ENCODE measurements around the gene CD3E. TPM values are rescaled to one million over a fixed set of nuclear protein-coding genes. Genes with fewer than 3 reads are reported as not detected.

The CD3E gene
- total RNA-seq, 1 donor from 2014 or later: not detected

- no peaks in the 10 kb centered on the region for H3K9me3 ChIP-seq (ENCODE audit: low read depth)
- H3K4me3 Mint-ChIP-seq: no peak overlapping the region
- H3K36me3 ChIP-seq: no peaks in the 10 kb centered on the region
- H3K27ac Mint-ChIP-seq: no peak overlapping the region
- no peak overlapping the region for H3K4me3 ChIP-seq
- no peaks in the 10 kb centered on the region for H3F3A ChIP-seq (ENCODE audit: low read depth)
- H3K4me1 ChIP-seq: no peaks in the 10 kb centered on the region
- H3K27ac ChIP-seq: no peak overlapping the region
- H3K79me2 ChIP-seq (ENCODE audit: low read depth): no peaks in the 10 kb centered on the region
- TF ChIP-seq EZH2 (IDR thresholded peaks at IDR 0.05): no peak
- TF ChIP-seq EZH2phosphoT487 (IDR thresholded peaks at IDR 0.05): no peak
- TF ChIP-seq CTCF (IDR thresholded peaks at IDR 0.05): no peak
- H3K9me3 Mint-ChIP-seq: no peaks in the 10 kb centered on the region
- no peak overlapping the region for H2AFZ ChIP-seq (replicated peaks)
- no peaks in the 10 kb centered on the region for H3K36me3 Mint-ChIP-seq
- H3K4me2 ChIP-seq: no peak overlapping the region
- no peaks in the 10 kb centered on the region for H3K27me3 Mint-ChIP-seq (ENCODE audit: insufficient read depth, low read depth)
- no peaks in the 10 kb centered on the region for H3K4me1 Mint-ChIP-seq
- no peak for DNase-seq (ENCODE audit: low spot score)
- no peak overlapping the region for H3K9ac ChIP-seq
- peaks cover 12% of the 10 kb centered on the region for H3K27me3 ChIP-seq
- H4K20me1 ChIP-seq (ENCODE audit: low read depth): no peaks in the 10 kb centered on the region
Measured at GRCh38 chr11:118282606-118283005, 21.9 kb upstream of the CD3E start.

DNA sequence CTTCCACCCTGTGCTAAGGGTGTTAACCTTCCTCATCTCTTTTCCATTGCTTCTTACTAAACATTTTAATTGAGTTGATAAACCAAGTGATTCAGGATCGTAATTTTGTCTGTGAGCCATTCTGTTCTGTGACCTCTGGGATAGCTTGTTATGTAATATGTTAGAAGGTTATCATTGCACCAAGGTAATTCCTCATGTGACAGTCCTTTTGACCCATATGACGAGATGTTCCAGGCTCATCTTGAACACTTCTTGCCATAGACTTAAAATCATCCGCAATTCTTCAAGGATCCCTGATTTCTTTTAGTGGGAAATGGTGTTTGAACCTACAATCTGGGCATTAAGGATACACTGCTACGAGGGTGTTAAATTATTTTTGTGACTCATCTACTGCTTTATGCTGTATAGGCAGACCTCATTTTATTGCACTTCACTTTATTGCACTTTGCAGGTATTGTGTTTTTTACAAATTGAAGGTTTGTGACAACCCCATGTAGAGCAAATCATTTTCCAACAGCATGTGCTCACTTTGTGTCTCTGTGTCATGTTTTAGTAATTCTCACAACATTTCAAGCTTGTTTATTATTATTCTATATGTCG is 21.4 kb upstream of the CD3E start:
- Mint-ChIP-seq H3K4me3 (no peak overlapping the region), H3K36me3 (no peaks in the 10 kb centered on the region), H3K4me1 (no peaks in the 10 kb centered on the region), H3K9me3 (no peaks in the 10 kb centered on the region), H3K27me3 (ENCODE audit: insufficient read depth, low read depth) (no peaks in the 10 kb centered on the region), H3K27ac (no peak overlapping the region)
- Histone ChIP-seq H3K79me2 (ENCODE audit: low read depth) (no peaks in the 10 kb centered on the region), H3K9me3 (ENCODE audit: low read depth) (no peaks in the 10 kb centered on the region), H3K27ac (no peak overlapping the region), H3F3A (ENCODE audit: low read depth) (no peaks in the 10 kb centered on the region), H3K9ac (no peak overlapping the region), H4K20me1 (ENCODE audit: low read depth) (no peaks in the 10 kb centered on the region), H3K4me2 (no peak overlapping the region), H3K36me3 (no peaks in the 10 kb centered on the region), H3K4me3 (no peak overlapping the region), H3K4me1 (no peaks in the 10 kb centered on the region), H2AFZ (replicated peaks) (no peak overlapping the region), H3K27me3 (peaks cover 18% of the 10 kb centered on the region)
- TF ChIP-seq EZH2 (IDR thresholded peaks at IDR 0.05) (no peak), CTCF (IDR thresholded peaks at IDR 0.05) (no peak), EZH2phosphoT487 (IDR thresholded peaks at IDR 0.05) (no peak)
- DNase-seq (ENCODE audit: low spot score): no peak

GRCh38 chr11:118283756-118284350 is 20.7 kb upstream of the CD3E start:
- TF ChIP-seq CTCF (IDR thresholded peaks at IDR 0.05) (no peak), EZH2 (IDR thresholded peaks at IDR 0.05) (no peak), EZH2phosphoT487 (IDR thresholded peaks at IDR 0.05) (no peak)
- Histone ChIP-seq H3K9ac (no peak overlapping the region), H3K4me3 (no peak overlapping the region), H2AFZ (replicated peaks) (no peak overlapping the region), H3K79me2 (ENCODE audit: low read depth) (no peaks in the 10 kb centered on the region), H3K27ac (no peak overlapping the region), H3K4me2 (no peak overlapping the region), H4K20me1 (ENCODE audit: low read depth) (no peaks in the 10 kb centered on the region), H3K9me3 (ENCODE audit: low read depth) (no peaks in the 10 kb centered on the region), H3K27me3 (peaks cover 19% of the 10 kb centered on the region), H3F3A (ENCODE audit: low read depth) (no peaks in the 10 kb centered on the region), H3K4me1 (no peaks in the 10 kb centered on the region), H3K36me3 (no peaks in the 10 kb centered on the region)
- Mint-ChIP-seq H3K4me1 (no peaks in the 10 kb centered on the region), H3K27ac (no peak overlapping the region), H3K9me3 (no peaks in the 10 kb centered on the region), H3K4me3 (no peak overlapping the region), H3K36me3 (no peaks in the 10 kb centered on the region), H3K27me3 (ENCODE audit: insufficient read depth, low read depth) (no peaks in the 10 kb centered on the region)
- DNase-seq (ENCODE audit: low spot score): no peak

All from neural progenitor cell (in vitro differentiated cells).